Endothelial cell (in vitro differentiated cells): ENCODE measurements around the gene SLC12A9. TPM values are rescaled to one million over a fixed set of nuclear protein-coding genes. Genes with fewer than 3 reads are reported as not detected.

Experiments
- DNase-seq: peaks from one replicate; pipeline ENCODE4 v3.0.0; 2021; ENCODE audit warnings: low spot score
- H3K27ac Mint-ChIP-seq: one replicate; pipeline ENCODE4 v1.8.0; 2021; ENCODE audit warnings: mixed read lengths, inconsistent platforms; ENCODE audit not compliant: unreplicated experiment
- H3K27me3 Mint-ChIP-seq: one replicate; pipeline ENCODE4 v1.8.0; 2021; ENCODE audit warnings: mild to moderate bottlenecking, moderate library complexity, mixed read lengths, inconsistent platforms; ENCODE audit not compliant: unreplicated experiment
- H3K36me3 Mint-ChIP-seq: one replicate; pipeline ENCODE4 v1.8.0; 2021; ENCODE audit warnings: mild to moderate bottlenecking, low read depth, mixed read lengths, inconsistent platforms; ENCODE audit not compliant: unreplicated experiment
- H3K4me1 Mint-ChIP-seq: one replicate; pipeline ENCODE4 v1.8.0; 2021; ENCODE audit warnings: mild to moderate bottlenecking, mixed read lengths, inconsistent platforms; ENCODE audit not compliant: unreplicated experiment
- H3K4me3 Mint-ChIP-seq: one replicate; pipeline ENCODE4 v1.8.0; 2021; ENCODE audit warnings: mild to moderate bottlenecking, mixed read lengths, inconsistent platforms; ENCODE audit not compliant: unreplicated experiment
- H3K9me3 Mint-ChIP-seq: one replicate; pipeline ENCODE4 v1.8.0; 2021; ENCODE audit warnings: mixed read lengths, inconsistent platforms; ENCODE audit not compliant: unreplicated experiment
- CTCF ChIP-seq: fragments of 200-600 bp; sonication (generic); IDR thresholded peaks from one replicate; pipeline ENCODE4 v1.5.0; 2021; ENCODE audit warnings: antibody characterized with exemption; ENCODE audit not compliant: unreplicated experiment
- microRNA-seq: library from miRNA; unstranded; fragments of <30 nt; microRNA quantifications from one replicate; pipeline ENCODE4, GENCODE V29; 2020; ENCODE audit not compliant: unreplicated experiment
- total RNA-seq: library from RNA; stranded (reverse); fragmentation: NEBNext Ultra II Directional; extraction: Animal tissue kit (Norgen Biotek cat#: 25700); gene quantifications from one replicate; pipeline ENCODE4 v1.2.1, GENCODE V29; 2021; ENCODE audit not compliant: unreplicated experiment

SLC12A9 gene
- total RNA-seq, 1 donor from 2014 or later: 60.5 TPM

DNA sequence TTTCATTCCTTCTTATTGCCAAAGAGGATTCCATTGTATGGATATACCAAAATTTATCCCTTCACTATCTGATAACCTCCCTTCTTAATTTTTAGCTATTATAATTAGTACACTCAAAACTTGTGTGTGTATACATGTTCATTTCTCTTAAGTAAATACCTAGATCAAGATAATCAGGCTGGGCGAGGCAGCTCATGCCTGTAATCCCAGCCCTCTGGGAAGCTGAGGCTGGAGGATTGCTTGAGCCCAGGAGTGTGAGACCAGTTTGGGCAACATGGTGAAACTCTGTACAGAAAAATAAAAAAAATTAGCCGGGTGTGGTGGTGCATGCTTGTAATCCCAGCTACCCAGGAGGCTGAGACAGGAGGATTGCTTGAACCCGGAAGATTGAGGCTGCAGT is 59.0 kb downstream of the SLC12A9 start:
- no peak for TF ChIP-seq CTCF
- Mint-ChIP-seq H3K27ac (no peak overlapping the region), H3K4me1 (no peaks in the 10 kb centered on the region), H3K27me3 (peaks cover 1% of the 10 kb centered on the region), H3K9me3 (no peaks in the 10 kb centered on the region), H3K4me3 (no peak overlapping the region), H3K36me3 (no peaks in the 10 kb centered on the region)
- DNase-seq: no peak

DNA sequence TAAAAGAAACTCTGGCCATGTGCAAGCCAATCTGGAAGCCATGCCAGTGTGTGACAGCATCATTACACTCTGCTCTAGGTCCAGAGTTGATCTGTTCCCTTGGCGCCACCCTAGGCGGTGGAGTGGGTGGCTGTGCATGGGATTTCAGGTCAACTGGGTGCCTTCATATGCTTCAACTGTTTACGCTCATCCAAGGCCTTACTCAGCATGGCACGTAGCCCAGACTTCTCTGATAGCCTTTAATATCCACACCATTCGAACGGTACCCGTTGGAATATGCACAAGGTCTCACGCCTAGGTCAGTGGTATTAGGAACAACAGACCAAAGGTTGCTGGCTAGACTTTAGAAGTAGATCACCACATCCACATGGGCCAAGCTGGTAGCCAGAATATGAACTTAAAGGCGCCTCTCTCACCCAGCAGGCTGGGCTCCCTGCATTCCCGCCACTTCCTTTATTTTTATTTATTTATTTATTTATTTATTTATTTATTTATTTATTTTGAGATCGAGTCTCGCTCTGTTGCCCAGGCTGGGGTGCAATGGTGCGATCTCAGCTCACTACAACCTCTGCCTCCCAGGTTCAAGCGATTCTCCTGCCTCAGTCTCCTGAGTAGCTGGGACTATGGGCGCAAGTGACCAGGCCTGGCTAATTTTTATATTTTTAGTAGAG is 61.8 kb downstream of the SLC12A9 start:
- Mint-ChIP-seq H3K4me1 (no peaks in the 10 kb centered on the region), H3K9me3 (no peaks in the 10 kb centered on the region), H3K36me3 (no peaks in the 10 kb centered on the region), H3K4me3 (no peak overlapping the region), H3K27me3 (peaks cover 2% of the 10 kb centered on the region), H3K27ac (no peak overlapping the region)
- no peak for DNase-seq
- TF ChIP-seq CTCF: no peak

GRCh38 chr7:100914879-100915447 is 62.5 kb downstream of the SLC12A9 start:
- TF ChIP-seq CTCF: no peak
- DNase-seq: no peak
- H3K36me3 Mint-ChIP-seq: no peaks in the 10 kb centered on the region
- H3K27ac Mint-ChIP-seq: no peak overlapping the region
- no peaks in the 10 kb centered on the region for H3K4me1 Mint-ChIP-seq
- H3K4me3 Mint-ChIP-seq: no peak overlapping the region
- peaks cover 4% of the 10 kb centered on the region for H3K9me3 Mint-ChIP-seq
- peaks cover 2% of the 10 kb centered on the region for H3K27me3 Mint-ChIP-seq

Small RNA genes lying within 50 kb of the gene (microRNA-seq; reads per million reads assigned to microRNA genes)
- gene MIR6875: 2.3 reads per million, percentile 33 among the genes with 10 or more reads in this experiment

Other genes with a start within 250 kb of the SLC12A9 start
- 31.7 TPM for gene MOSPD3, start 240.2 kb upstream of the SLC12A9 start, total RNA-seq
- 1.0 TPM for gene TFR2, start 211.2 kb upstream of the SLC12A9 start, total RNA-seq
- not detected for gene ACTL6B, start 196.3 kb upstream of the SLC12A9 start, total RNA-seq
- 336 TPM for gene GNB2, start 179.0 kb upstream of the SLC12A9 start, total RNA-seq
- gene GIGYF1, start 158.5 kb upstream of the SLC12A9 start, total RNA-seq: 70.6 TPM
- gene POP7, start 146.6 kb upstream of the SLC12A9 start, total RNA-seq: 30.6 TPM
- 0.33 TPM for gene EPO, start 132.2 kb upstream of the SLC12A9 start, total RNA-seq
- gene ZAN, start 119.1 kb upstream of the SLC12A9 start, total RNA-seq: 0.05 TPM
- 288 TPM for gene EPHB4, start 25.2 kb upstream of the SLC12A9 start, total RNA-seq
- gene TRIP6, start 14.7 kb downstream of the SLC12A9 start, total RNA-seq: 93.8 TPM
- gene SRRT, start 22.4 kb downstream of the SLC12A9 start, total RNA-seq: 173 TPM
- gene UFSP1, start 37.0 kb downstream of the SLC12A9 start, total RNA-seq: 2.4 TPM
- gene ACHE, start 43.2 kb downstream of the SLC12A9 start, total RNA-seq: 3.0 TPM
- gene MUC3A, start 96.8 kb downstream of the SLC12A9 start, total RNA-seq: 3.4 TPM
- gene MUC12, start 116.9 kb downstream of the SLC12A9 start, total RNA-seq: 1.3 TPM
- not detected for gene MUC17, start 167.4 kb downstream of the SLC12A9 start, total RNA-seq
- gene TRIM56, start 232.8 kb downstream of the SLC12A9 start, total RNA-seq: 5.3 TPM